ENCODE results near the gene ITIH3.
A peak's percentile ranks its signal among the peaks of the same experiment; 100 is the strongest.

ITIH3 gene

GRCh38 chr3:52844290-52844975 is 49.8 kb downstream of the ITIH3 start:
- no peak for DNase-seq (ENCODE audit: low read depth in 3 of 3)

- no peak for DNase-seq (ENCODE audit: low read depth in 3 of 3)
Measured at GRCh38 chr3:52845157-52845556, 50.6 kb downstream of the ITIH3 start.

DNA sequence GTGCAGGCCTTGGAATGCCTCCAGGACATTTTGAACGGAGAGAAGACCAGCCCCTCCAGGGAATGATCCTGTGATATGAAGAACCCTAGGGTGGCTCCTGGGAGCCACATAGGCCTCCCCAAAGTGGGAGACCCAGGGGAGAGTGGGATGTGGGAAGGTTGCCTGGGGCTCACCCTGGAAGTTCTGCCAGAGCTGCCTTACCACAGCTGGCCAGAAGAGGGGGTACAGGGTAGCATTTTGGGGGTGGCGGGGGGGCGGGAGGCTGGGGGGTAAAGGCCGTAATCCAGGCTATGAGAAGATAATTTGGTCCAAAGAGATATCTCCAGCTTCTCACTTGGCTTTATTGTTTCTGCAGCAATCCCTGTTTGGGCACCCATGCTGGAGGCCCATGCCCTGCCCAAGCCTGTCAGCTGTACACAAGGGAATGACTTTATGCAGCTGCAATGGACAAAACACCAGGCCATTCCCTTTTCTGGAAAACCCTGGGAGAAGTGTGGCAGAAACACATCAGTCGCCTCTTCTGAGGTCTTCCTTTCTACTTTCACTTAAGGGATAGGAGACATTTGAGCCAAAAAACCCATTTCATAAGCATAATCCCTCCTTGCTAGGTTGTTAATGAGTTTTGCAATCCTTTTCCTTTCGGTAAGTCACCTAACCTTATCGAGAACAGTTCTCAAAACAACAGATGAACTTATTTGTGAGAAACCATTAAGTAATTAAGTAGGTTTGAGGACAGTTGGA is 51.3 kb downstream of the ITIH3 start:
- DNase-seq (ENCODE audit: low read depth in 3 of 3), result peak in 1 of 3 donors; percentile 33

GRCh38 chr3:52846432-52846965 is 51.9 kb downstream of the ITIH3 start:
- DNase-seq (ENCODE audit: low read depth in 3 of 3), result no peak

GRCh38 chr3:52847241-52847640 is 52.6 kb downstream of the ITIH3 start:
- no peak for DNase-seq (ENCODE audit: low read depth in 3 of 3)

- no peak for DNase-seq (ENCODE audit: low read depth in 3 of 3)
Measured at GRCh38 chr3:52847726-52848125, 53.1 kb downstream of the ITIH3 start.

GRCh38 chr3:52848617-52849016 is 54.0 kb downstream of the ITIH3 start:
- no peak for DNase-seq (ENCODE audit: low read depth in 3 of 3)

- no peak for DNase-seq (ENCODE audit: low read depth in 3 of 3)
Measured at GRCh38 chr3:52849656-52850055, 55.1 kb downstream of the ITIH3 start.

GRCh38 chr3:52851348-52851747 is 56.8 kb downstream of the ITIH3 start:
- peak in 1 of 3 donors; percentile 5 for DNase-seq (ENCODE audit: low read depth in 3 of 3)

DNA sequence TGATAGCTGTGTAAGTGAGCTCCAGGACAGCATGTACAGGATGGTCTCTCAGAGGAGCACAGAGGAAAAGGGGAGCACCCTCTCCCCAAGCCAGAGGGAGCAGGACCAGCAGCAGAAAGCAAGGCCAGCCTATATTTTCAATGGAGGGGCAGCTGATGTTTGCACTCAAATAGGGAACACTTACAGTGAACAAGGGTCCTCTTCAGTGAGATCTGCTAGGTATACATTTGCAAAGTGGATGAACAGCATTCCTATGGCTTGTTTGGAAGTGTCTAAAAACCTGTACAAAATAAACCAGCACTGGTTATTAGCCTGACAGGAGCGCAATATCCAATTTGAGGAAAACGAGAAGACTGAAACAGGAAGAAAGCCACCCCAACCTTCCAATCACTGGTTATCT is 57.8 kb downstream of the ITIH3 start:
- no peak for DNase-seq (ENCODE audit: low read depth in 3 of 3)

GRCh38 chr3:52854013-52854412 is 59.4 kb downstream of the ITIH3 start:
- DNase-seq (ENCODE audit: low read depth in 3 of 3), result no peak

GRCh38 chr3:52856666-52857065 is 62.1 kb downstream of the ITIH3 start:
- DNase-seq (ENCODE audit: low read depth in 3 of 3), result no peak

- no peak for DNase-seq (ENCODE audit: low read depth in 3 of 3)
Measured at GRCh38 chr3:52857133-52857532, 62.5 kb downstream of the ITIH3 start.

- no peak for DNase-seq (ENCODE audit: low read depth in 3 of 3)
Measured at GRCh38 chr3:52857864-52858263, 63.3 kb downstream of the ITIH3 start.

All from stimulated activated CD4-positive, alpha-beta T cell treated with anti-CD3 and anti-CD28 coated beads, TNF-alpha, amount 100 ng/mL, for 48 hours (primary cell).